Brain microvascular endothelial cell (primary cell): ENCODE results near the gene HES7.
"Not testable (repeated sequence)": the region's sequence is repeated elsewhere in the genome, so short reads cannot be mapped to it uniquely, and the experiment has no call there.

ENCODE experiments used
- DNase-seq: peaks from one replicate; pipeline ENCODE4 v3.0.0-alpha.2; 2020
- H3K27ac ChIP-seq: fragments of 250-450 bp; sonication (Bioruptor Pico); 2 replicates; pipeline ENCODE4 v1.5.1; 2020; ENCODE audit warnings: mild to moderate bottlenecking, moderate library complexity
- H3K27me3 ChIP-seq: fragments of 250-450 bp; sonication (Bioruptor Pico); replicated peaks from 2 replicates; pipeline ENCODE4 v1.5.1; 2020; ENCODE audit warnings: mild to moderate bottlenecking
- H3K36me3 ChIP-seq: fragments of 250-450 bp; sonication (Bioruptor Pico); replicated peaks from 2 replicates; pipeline ENCODE4 v1.5.1; 2020; ENCODE audit warnings: mild to moderate bottlenecking
- H3K4me3 ChIP-seq: 2 replicates; pipeline ENCODE4 v1.5.1; 2011; ENCODE audit warnings: low read depth, mild to moderate bottlenecking, control low read depth, low read length, moderate library complexity
- CTCF ChIP-seq: IDR thresholded peaks from 2 replicates; pipeline ENCODE4 v1.5.1; 2011; ENCODE audit warnings: low read depth, mild to moderate bottlenecking, moderate library complexity, low read length, control low read depth, inconsistent platforms; ENCODE audit errors: missing control alignments
- in situ Hi-C: cut with HindIII; loops from 2 replicates; pipeline ENCODE4 v1.10.0; 2017; ENCODE audit warnings: low sequenced_read_pairs, low pct_ligation_motif_present

Gene HES7

GRCh38 chr17:8108972-8109660, 14.8 kb downstream of the HES7 start:
- Histone ChIP-seq H3K36me3 (no peaks in the 10 kb centered on the region), H3K27ac (no peak overlapping the region), H3K4me3 (no peak overlapping the region), H3K27me3 (peaks cover 15% of the 10 kb centered on the region)
- in situ Hi-C loops = no loop called here
- TF ChIP-seq CTCF = no peak
- DNase-seq = no peak

- H3K27ac ChIP-seq, DNase-seq, H3K4me3 ChIP-seq, H3K27me3 ChIP-seq, H3K36me3 ChIP-seq, in situ Hi-C loops: not testable (repeated sequence)
Observed at GRCh38 chr17:8106980-8107379, 16.9 kb downstream of the HES7 start.

GRCh38 chr17:8105957-8106398, 17.9 kb downstream of the HES7 start:
- in situ Hi-C loops = no loop called here
- no peak for TF ChIP-seq CTCF
- DNase-seq = no peak
- no peak overlapping the region for H3K27ac ChIP-seq
- H3K36me3 ChIP-seq = no peaks in the 10 kb centered on the region
- no peak overlapping the region for H3K4me3 ChIP-seq
- H3K27me3 ChIP-seq = peaks cover 6% of the 10 kb centered on the region

- Histone ChIP-seq H3K4me3 (no peak overlapping the region), H3K27ac (no peak overlapping the region), H3K36me3 (no peaks in the 10 kb centered on the region), H3K27me3 (no peaks in the 10 kb centered on the region)
- no peak for DNase-seq
- no peak for TF ChIP-seq CTCF
- in situ Hi-C loops = no loop called here
Observed at GRCh38 chr17:8104911-8105310, 19.0 kb downstream of the HES7 start.

GRCh38 chr17:8103549-8103948, 20.4 kb downstream of the HES7 start:
- in situ Hi-C loops = no loop called here
- DNase-seq = no peak

GRCh38 chr17:8101721-8102120, 22.2 kb downstream of the HES7 start:
- no peak for TF ChIP-seq CTCF
- no peaks in the 10 kb centered on the region for H3K27me3 ChIP-seq
- in situ Hi-C loops = no loop called here

More at GRCh38 chr17:8103549-8103948, 20.4 kb downstream of the HES7 start:
- Histone ChIP-seq H3K36me3 (no peaks in the 10 kb centered on the region), H3K27ac (no peak overlapping the region), H3K27me3 (no peaks in the 10 kb centered on the region), H3K4me3 (no peak overlapping the region)
- TF ChIP-seq CTCF = no peak

More at GRCh38 chr17:8101721-8102120, 22.2 kb downstream of the HES7 start:
- H3K36me3 ChIP-seq = no peaks in the 10 kb centered on the region
- H3K4me3 ChIP-seq = no peak overlapping the region
- no peak for DNase-seq
- no peak overlapping the region for H3K27ac ChIP-seq
